NCI-H774 (cell line): ENCODE data around the gene CTNND2.
"Not testable (repeated sequence)": the region's sequence is repeated elsewhere in the genome, so short reads cannot be mapped to it uniquely, and the experiment has no call there.

Experiments used
- DNase-seq: peaks from one replicate; lab custom pipeline; 2025; lab: John Stamatoyannopoulos, UW

Gene CTNND2

DNA sequence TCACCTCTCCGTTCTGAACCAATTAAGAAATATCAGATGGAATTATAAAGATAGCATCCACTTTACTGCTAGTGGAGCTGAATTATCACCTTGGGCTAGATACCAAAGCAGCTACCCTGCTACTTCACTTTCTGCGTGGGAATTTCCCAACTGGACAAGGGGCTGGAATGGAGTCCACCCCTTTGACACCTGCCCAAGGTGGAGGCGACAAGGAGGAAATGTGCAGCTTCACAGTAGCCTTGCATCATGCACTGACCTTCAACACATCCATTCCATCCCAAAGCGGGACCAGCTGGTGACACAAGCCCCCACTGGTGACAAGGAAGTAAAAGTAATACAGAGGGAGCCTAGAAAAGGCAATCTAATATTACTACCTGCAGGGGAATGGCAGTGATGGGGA lies 30.7 kb downstream of the CTNND2 start:
- DNase-seq = no peak

GRCh38 chr5:11869203-11869602 lies 35.0 kb downstream of the CTNND2 start:
- no peak for DNase-seq

DNA sequence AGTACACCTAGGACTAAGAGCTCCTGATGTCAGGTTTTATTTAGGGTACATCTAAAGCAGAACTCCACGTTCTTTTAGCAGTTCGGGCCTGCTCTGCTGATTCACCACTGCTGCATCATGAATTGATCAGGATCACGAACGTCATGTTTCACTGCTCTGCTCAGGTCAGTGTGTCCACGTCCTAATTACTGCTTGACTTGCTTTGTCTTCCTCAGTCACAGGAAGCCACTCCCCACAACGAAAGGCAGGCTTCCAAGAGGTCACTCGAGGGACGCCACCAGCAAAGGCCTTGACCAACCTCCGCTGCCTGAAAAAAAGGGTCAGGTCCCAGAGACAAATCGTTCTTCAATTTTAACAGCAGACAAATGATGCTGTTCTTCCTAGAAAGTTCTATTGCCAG lies 40.3 kb downstream of the CTNND2 start:
- DNase-seq = no peak

- DNase-seq = no peak
Measured at GRCh38 chr5:11857391-11857790, 46.9 kb downstream of the CTNND2 start.

- no peak for DNase-seq
Measured at GRCh38 chr5:11854936-11855335, 49.3 kb downstream of the CTNND2 start.

DNA sequence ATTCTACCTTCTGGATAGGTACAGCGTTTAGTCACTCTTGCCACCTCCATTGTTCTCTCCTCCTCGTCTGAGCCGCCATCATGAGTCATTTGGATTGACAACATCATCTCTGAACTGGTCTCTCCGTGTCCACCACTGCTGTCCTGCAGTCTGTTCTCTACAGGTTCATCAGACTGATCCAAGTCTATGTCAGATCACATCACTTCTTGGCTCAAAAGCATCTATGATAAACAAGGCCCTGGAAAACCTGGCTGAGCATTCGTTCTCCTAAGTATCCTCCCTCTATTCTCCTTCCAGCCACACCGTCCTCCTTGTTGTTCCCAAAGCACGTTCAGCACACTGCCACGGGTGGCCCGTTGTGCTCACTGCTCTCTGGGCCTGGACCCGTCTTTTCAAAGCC lies 50.5 kb downstream of the CTNND2 start:
- DNase-seq = no peak

DNA sequence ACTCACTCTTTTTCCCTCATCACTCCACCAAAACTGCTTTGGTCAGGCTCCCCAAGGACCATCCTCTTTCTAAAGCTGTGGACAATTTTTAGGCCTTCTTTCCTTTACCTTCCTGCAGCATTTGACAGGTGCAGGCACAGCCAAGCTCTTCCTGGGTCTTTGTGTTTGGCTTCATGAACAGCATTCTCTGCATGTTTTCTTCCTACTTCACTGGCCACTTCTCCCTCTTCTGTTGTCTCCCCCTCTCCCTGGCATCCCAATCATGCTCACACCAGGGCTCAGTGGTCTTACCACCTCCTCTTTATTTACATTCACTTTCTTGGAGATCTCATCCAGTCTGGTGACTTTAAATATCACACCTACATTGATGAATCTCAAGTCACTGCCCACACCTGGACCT lies 51.1 kb downstream of the CTNND2 start:
- DNase-seq = no peak

DNA sequence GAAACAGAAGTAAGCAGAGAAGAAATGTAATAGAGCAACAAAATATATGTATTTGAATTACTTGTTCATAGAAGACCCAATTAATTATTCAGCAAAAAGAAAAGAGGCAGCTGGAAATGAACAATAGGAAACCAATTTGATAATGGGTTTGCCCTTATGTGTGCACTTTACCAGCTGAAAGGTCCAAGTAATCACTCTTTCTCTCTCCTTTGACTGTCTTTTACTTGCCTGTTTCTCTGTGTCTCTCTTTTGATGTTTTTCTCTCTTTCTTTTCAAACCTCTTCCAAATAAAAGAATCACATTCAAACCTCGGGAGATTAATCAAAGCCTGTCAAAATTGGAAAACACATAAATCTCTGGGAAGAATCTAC lies 51.5 kb downstream of the CTNND2 start:
- no peak for DNase-seq

- no peak for DNase-seq
Measured at GRCh38 chr5:11851965-11852716, 52.1 kb downstream of the CTNND2 start.

DNA sequence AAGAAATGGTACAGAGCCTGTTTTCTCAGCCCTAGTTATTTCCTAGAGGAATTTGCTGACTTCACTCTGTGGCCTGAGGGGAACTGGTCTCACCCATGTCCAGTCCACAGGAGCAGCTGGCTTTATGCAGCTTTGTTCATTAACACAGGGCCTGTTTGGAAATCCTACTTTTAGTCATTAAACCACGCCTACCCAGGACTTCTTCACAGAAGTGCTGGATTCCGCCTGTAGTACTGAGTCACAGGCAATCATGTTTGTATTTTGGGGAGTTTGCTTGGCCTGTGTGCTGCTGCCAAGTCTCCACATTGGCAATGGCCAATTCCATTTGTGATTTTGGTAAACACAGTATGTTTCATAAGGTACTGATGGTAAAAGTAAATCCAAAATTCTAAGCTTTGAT lies 52.8 kb downstream of the CTNND2 start:
- no peak for DNase-seq

DNA sequence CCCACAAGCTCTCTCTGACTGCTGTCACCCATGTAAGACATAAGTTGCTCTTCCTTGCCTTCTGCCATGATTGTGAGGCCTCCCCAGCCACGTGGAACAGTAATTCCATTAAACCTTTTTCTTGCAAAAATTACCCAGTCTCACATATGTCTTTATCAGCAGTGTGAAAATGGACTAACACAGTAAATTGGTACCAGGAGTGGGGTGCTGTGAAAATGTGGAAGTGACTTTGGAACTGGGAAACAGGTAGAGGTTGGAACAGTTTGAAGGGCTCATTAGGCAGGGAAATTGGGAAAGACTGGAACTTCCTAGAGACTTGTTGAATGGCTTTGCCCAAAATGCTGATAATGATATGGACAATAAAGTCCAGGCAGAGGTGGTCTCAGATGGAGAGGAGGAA lies 75.7 kb downstream of the CTNND2 start:
- not testable (repeated sequence) for DNase-seq

GRCh38 chr5:11822598-11822997 lies 81.6 kb downstream of the CTNND2 start:
- DNase-seq = no peak

DNA sequence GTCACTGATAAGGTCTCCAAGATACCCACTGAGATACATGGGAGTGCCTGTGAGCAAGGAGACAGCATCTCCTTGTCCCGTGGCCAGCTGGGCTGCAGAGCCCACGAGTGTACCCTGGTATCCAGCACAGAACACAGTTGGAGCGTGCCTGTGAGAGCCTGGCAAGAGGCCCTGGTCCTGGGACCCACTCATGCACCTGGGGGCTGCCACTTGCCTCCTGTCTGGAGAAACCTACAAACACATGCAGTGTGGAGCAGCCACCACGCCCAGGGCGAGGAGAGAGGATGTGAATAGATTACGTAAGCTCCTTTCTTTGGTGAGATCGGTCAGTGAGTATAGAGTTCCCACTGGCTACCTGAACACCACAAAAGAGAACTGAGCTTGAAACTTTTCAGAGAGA lies 88.3 kb downstream of the CTNND2 start:
- DNase-seq = no peak

DNA sequence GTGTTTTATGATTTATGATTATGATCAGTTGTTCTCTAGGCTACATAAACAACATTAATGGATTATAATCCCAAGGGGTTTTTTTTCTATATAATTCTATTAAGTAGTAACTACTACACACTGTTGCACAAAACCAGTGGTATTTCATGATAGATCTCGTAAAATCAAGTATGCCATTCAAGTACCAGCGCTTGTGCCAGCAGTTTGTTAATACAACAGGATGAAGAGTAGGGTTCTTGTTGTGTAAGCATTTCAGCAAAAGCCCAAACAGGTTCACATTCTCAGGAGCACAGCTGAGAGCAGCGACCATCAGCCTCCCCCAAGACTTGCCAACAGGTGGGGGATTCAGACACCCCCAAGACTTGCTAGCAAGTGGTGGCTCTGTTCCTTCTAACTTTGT lies 88.8 kb downstream of the CTNND2 start:
- no peak for DNase-seq

- no peak for DNase-seq
Measured at GRCh38 chr5:11814373-11814772, 89.9 kb downstream of the CTNND2 start.

DNA sequence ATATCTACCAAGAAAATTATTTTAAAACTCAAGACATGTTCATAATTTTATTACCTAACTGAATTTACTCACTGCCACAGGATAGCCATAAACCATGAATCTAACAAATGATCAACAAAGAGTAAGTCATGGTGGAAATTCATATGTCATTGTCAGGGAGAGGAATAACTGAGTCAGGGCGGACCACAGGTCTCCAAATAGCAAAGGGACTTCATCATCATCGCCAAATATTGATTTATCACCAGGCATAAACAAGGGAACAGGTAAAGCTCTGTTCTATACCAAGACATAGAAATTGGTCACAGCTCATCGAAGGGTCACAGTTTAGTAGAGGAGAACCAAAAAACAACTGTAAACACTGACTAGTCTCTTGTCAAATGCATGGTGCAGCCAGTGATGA lies 94.8 kb downstream of the CTNND2 start:
- no peak for DNase-seq

- no peak for DNase-seq
Measured at GRCh38 chr5:11803436-11803835, 100.8 kb downstream of the CTNND2 start.

GRCh38 chr5:11801061-11801460 lies 103.2 kb downstream of the CTNND2 start:
- DNase-seq = no peak

DNA sequence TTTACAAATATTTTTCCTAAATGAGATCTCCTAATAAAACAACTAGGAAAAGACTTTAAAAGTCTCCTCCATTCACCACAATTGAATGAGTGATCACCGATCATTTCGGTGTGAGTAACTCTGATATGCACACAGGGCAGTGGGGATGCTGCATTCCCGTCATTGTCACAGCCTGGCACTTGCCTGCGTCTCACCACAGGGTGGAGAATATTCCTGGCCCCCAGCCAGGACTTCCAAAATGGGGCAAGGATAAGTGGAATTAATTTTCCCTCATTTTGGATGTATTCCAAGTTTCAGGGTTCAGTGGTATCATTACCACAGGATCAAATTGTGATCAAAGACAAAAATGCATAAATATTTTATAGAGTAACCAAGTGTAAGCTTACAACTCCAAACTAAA lies 107.1 kb downstream of the CTNND2 start:
- DNase-seq = no peak

GRCh38 chr5:11793396-11793795 lies 110.8 kb downstream of the CTNND2 start:
- no peak for DNase-seq

- no peak for DNase-seq
Measured at GRCh38 chr5:11792621-11793020, 111.6 kb downstream of the CTNND2 start.

- DNase-seq = no peak
Measured at GRCh38 chr5:11791792-11792191, 112.5 kb downstream of the CTNND2 start.

DNA sequence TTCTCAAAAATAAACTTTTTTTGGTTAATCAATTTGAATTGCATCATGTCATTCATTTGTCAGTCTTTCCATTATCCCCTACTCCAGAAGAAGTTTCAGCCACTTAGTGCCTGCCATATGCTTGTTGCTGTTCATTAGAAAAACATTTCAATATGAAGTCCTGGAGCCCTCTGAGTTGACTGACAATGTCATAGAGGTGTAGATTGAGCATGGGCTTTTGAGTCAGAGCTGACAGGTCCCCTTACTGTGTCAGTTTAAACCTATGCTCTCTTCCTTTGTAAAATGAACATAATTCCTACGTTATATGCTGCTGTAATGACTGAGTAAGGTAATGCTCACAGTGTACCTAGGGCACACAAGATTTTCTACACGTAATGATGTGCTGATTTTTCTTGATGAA lies 114.0 kb downstream of the CTNND2 start:
- DNase-seq = no peak

DNA sequence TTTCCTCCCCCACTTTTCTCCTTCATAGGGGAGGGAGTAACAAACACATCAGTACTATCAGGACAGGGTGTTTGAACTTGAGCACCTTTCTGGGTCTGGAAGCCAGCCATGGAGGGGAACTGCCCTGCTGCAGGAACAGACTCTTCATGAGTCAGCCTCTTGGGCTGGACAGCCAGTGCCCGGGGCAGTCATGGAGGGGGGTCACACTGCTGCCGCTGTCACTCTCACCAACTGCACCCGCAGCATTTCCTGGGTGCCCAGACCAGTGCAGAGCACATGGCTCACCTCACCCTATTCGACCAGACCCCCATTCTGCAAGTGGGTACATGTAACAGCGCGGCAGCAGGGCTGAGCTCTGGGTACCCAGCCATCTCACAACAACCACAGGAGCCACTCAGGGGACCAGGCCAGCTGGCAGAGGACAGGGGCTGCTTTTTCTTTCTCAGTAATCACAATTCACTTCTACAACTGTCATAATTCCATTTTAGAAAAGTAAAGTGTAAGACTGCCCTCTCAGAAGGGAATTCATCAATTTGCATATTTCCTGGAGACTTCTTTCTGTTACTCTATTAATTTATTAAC lies 118.4 kb downstream of the CTNND2 start:
- DNase-seq = no peak
